ENCODE data around the gene NAV2.

GRCh38 chr11:20041499-20041898 lies 328.9 kb downstream of the NAV2 start:
- no peak for TF ChIP-seq CTCF (IDR thresholded peaks at IDR 0.05)
- TF ChIP-seq EZH2 (IDR thresholded peaks at IDR 0.05): no peak

Measured in neural progenitor cell (in vitro differentiated cells).